HepG2 (cell line): ENCODE results near the gene PRKCSH. TPM values are rescaled to one million over a fixed set of nuclear protein-coding genes. Genes with fewer than 3 reads are reported as not detected.

ENCODE experiments used
- ATF7-NPFF ChIP-seq: sonication (generic); formaldehyde crosslinking; IDR thresholded peaks from 2 replicates; pipeline ENCODE4 v1.8.1; 2023; ENCODE audit warnings: mild to moderate bottlenecking, low read depth, missing genetic modification reagents, moderate library complexity
- BRD4 ChIP-seq: sonication (generic); formaldehyde crosslinking; IDR thresholded peaks from 2 replicates; pipeline ENCODE4 v1.4.0; 2020; ENCODE audit warnings: missing genetic modification reagents
- CENPBD1 ChIP-seq: sonication (generic); formaldehyde crosslinking; IDR thresholded peaks from 2 replicates; pipeline ENCODE4 v1.8.0; 2022; ENCODE audit warnings: missing genetic modification reagents, low read depth, mild to moderate bottlenecking, borderline replicate concordance
- CHCHD3 ChIP-seq: sonication (generic); formaldehyde crosslinking; IDR thresholded peaks from 2 replicates; pipeline ENCODE4 v1.8.0; 2022; ENCODE audit warnings: mild to moderate bottlenecking, missing genetic modification reagents, moderate library complexity
- ERF ChIP-seq: IDR thresholded peaks from 2 replicates; pipeline ENCODE4 v1.6.1; 2018; ENCODE audit warnings: missing biosample characterization, missing genetic modification reagents
- HIVEP1 ChIP-seq: sonication (generic); formaldehyde crosslinking; IDR thresholded peaks from 2 replicates; pipeline ENCODE4 v1.4.0; 2020; ENCODE audit warnings: mild to moderate bottlenecking, missing genetic modification reagents
- STAT6 ChIP-seq: sonication (generic); formaldehyde crosslinking; IDR thresholded peaks from 2 replicates; pipeline ENCODE4 v1.4.0; 2020; ENCODE audit warnings: missing genetic modification reagents, mild to moderate bottlenecking, borderline replicate concordance
- TFAP4 ChIP-seq: sonication (generic); IDR thresholded peaks from 2 replicates; pipeline ENCODE4 v1.6.1; 2016; ENCODE audit warnings: low read depth, borderline replicate concordance
- ZBTB1 ChIP-seq: sonication (generic); formaldehyde crosslinking; IDR thresholded peaks from 2 replicates; pipeline ENCODE4 v1.4.0; 2020; ENCODE audit warnings: missing genetic modification reagents, borderline replicate concordance
- ZEB1 ChIP-seq: IDR thresholded peaks from 2 replicates; pipeline ENCODE4 v1.6.1; 2012; ENCODE audit warnings: mild to moderate bottlenecking, low read depth, inconsistent platforms; ENCODE audit not compliant: insufficient replicate concordance
- ZSCAN22 ChIP-seq: sonication (generic); formaldehyde crosslinking; IDR thresholded peaks from 2 replicates; pipeline ENCODE4 v1.4.0; 2020; ENCODE audit warnings: mild to moderate bottlenecking, missing genetic modification reagents
- polyA plus RNA-seq, 8 experiments: library from polyadenylated mRNA; depleted of rRNA in 3 of 8; stranded (reverse) in 7 of 8; unstranded in 1 of 8; fragments of >200 nt; fragmentation: Illumina TruSeq in 4 of 8; extraction: Trizol in 4 of 8; gene quantifications; 2 replicates each; pipeline versions ENCODE4 v1.2.1 to v1.2.3, GENCODE V29; 2011 to 2016; ENCODE audit warnings: low read depth in 4 of 8, missing spikeins in 1 of 8, mixed read lengths in 1 of 8; ENCODE audit not compliant: insufficient read depth in 1 of 8
- total RNA-seq, 5 experiments: library from RNA; depleted of rRNA; stranded (reverse); fragments of >200 nt; fragmentation: Illumina TruSeq; extraction: Trizol; gene quantifications; 2 replicates each; pipeline ENCODE4 v1.2.3, GENCODE V29; 2016; ENCODE audit warnings: low read depth in 1 of 5
- TF ChIP-seq, protein P1 (sequence below): sonication (generic); formaldehyde crosslinking; IDR thresholded peaks from 2 replicates; pipeline ENCODE4 v1.8.0; 2022; ENCODE audit warnings: missing genetic modification reagents, mild to moderate bottlenecking, moderate library complexity, borderline replicate concordance
- TF ChIP-seq, protein P2 (sequence below): IDR thresholded peaks from 2 replicates; pipeline ENCODE4 v1.6.1; 2016; ENCODE audit warnings: low read depth, control low read depth
- TF ChIP-seq, protein P3 (sequence below): sonication (generic); formaldehyde crosslinking; IDR thresholded peaks from 2 replicates; pipeline ENCODE4 v1.8.0; 2022; ENCODE audit warnings: mild to moderate bottlenecking, missing genetic modification reagents, moderate library complexity
- TF ChIP-seq, protein P4 (sequence below): sonication (generic); formaldehyde crosslinking; IDR thresholded peaks from 2 replicates; pipeline ENCODE4 v1.5.0; 2020; ENCODE audit warnings: missing genetic modification reagents

Gene PRKCSH
- total and polyA plus RNA-seq, 2 of the 13 experiments (the other 11 are each of a cell fraction or from before 2014, with no cell fraction given) = 85.1 to 125 TPM

DNA sequence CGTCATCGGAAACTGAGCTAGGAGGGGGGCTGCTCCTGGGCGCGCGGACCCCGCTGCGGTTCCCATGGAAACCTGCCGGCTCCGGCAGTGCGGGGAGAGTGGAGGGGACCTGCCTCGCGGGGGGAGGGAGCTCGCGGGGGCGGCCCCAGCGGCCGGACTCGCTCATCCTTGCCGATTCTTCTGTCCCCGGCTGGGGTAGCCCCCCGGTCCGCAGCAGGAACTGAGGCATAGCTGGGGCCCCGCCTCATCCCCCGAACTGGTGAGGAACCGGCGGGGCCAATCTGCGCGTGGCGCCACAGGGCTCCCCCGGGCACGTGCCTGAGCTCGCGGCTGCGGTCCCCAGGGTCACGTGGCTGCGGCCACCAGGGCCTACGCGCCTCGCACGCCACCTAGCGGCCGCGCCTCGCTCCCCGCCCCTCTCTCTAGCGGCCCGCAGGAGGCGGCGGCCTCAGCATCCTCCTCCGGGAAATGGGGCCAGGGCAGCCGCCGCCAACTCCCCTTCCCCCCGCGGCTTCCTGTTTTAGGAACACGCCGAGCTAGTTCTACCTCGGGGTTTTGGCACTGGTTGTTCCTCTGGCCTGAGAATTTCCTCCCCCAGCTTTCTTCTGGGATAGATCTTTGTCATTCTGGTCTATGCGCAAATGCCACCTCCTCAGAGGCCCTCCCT lies 47.1 kb downstream of the PRKCSH start (continued):
- TF ChIP-seq, protein P1, sequence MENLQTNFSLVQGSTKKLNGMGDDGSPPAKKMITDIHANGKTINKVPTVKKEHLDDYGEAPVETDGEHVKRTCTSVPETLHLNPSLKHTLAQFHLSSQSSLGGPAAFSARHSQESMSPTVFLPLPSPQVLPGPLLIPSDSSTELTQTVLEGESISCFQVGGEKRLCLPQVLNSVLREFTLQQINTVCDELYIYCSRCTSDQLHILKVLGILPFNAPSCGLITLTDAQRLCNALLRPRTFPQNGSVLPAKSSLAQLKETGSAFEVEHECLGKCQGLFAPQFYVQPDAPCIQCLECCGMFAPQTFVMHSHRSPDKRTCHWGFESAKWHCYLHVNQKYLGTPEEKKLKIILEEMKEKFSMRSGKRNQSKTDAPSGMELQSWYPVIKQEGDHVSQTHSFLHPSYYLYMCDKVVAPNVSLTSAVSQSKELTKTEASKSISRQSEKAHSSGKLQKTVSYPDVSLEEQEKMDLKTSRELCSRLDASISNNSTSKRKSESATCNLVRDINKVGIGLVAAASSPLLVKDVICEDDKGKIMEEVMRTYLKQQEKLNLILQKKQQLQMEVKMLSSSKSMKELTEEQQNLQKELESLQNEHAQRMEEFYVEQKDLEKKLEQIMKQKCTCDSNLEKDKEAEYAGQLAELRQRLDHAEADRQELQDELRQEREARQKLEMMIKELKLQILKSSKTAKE (CRISPR knock-in tag) = no peak
- TF ChIP-seq, protein P2, sequence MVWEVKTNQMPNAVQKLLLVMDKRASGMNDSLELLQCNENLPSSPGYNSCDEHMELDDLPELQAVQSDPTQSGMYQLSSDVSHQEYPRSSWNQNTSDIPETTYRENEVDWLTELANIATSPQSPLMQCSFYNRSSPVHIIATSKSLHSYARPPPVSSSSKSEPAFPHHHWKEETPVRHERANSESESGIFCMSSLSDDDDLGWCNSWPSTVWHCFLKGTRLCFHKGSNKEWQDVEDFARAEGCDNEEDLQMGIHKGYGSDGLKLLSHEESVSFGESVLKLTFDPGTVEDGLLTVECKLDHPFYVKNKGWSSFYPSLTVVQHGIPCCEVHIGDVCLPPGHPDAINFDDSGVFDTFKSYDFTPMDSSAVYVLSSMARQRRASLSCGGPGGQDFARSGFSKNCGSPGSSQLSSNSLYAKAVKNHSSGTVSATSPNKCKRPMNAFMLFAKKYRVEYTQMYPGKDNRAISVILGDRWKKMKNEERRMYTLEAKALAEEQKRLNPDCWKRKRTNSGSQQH (CRISPR knock-in tag) = 0 out of 2 replicates have a peak, but pooled peaks have one; percentile 31
- TF ChIP-seq ZSCAN22 (CRISPR knock-in tag) (no peak), BRD4 (CRISPR knock-in tag) (no peak; the same call in 1 of the 2 replicates), CENPBD1 (CRISPR knock-in tag) (0 out of 2 replicates have a peak, but pooled peaks have one; percentile 50), ATF7-NPFF (CRISPR knock-in tag) (peak; percentile 74), STAT6 (CRISPR knock-in tag) (no peak), HIVEP1 (CRISPR knock-in tag) (0 out of 2 replicates have a peak, but pooled peaks have one; percentile 37), TFAP4 (no peak), CHCHD3 (CRISPR knock-in tag) (no peak), ZBTB1 (no peak), ZEB1 (no peak), ERF (peak; percentile 71; the same call in 1 of the 2 replicates)
- TF ChIP-seq, protein P3, sequence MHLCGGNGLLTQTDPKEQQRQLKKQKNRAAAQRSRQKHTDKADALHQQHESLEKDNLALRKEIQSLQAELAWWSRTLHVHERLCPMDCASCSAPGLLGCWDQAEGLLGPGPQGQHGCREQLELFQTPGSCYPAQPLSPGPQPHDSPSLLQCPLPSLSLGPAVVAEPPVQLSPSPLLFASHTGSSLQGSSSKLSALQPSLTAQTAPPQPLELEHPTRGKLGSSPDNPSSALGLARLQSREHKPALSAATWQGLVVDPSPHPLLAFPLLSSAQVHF (CRISPR knock-in tag) = no peak
- TF ChIP-seq, protein P4, sequence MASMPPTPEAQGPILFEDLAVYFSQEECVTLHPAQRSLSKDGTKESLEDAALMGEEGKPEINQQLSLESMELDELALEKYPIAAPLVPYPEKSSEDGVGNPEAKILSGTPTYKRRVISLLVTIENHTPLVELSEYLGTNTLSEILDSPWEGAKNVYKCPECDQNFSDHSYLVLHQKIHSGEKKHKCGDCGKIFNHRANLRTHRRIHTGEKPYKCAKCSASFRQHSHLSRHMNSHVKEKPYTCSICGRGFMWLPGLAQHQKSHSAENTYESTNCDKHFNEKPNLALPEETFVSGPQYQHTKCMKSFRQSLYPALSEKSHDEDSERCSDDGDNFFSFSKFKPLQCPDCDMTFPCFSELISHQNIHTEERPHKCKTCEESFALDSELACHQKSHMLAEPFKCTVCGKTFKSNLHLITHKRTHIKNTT (CRISPR knock-in tag) = no peak
